Measurements from ENCODE around the gene TMC8. TPM values are rescaled to one million over a fixed set of nuclear protein-coding genes. Genes with fewer than 3 reads are reported as not detected.
A peak's percentile ranks its signal among the peaks of the same experiment; 100 is the strongest.

Gene TMC8
- total and polyA plus RNA-seq, 4 donors = 1.3 to 14.5 (median 5.0) TPM

DNA sequence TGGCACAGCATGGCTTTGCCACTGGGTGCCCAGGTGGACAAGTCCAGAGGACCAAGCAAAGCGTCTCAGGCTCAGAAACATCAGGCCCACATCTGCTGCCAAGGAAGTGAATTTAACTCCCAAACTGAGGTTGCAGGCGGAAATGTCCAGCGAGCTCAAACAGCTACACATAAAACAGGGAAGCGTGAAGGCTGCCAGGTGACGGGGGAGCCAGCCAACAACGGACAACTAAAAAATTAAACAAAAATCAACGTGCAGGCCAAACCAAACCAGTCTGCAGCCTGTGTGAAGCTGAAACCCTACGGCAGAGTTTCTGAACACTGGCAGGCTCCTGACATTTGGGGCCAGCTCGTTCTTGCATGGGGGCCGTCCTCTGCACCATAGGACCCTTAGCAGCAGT lies 53.8 kb downstream of the TMC8 start:
- peaks cover 13 to 41% (median 33%) of the 10 kb centered on the region in 4 donors for H3K4me1 ChIP-seq (ENCODE audit: control insufficient read depth in 4 of 4, insufficient read depth in 4 of 4, low read length in 3 of 4)
- TF ChIP-seq YY1 (IDR thresholded peaks at IDR 0.05) = peak; percentile 8
- TF ChIP-seq, protein P1, sequence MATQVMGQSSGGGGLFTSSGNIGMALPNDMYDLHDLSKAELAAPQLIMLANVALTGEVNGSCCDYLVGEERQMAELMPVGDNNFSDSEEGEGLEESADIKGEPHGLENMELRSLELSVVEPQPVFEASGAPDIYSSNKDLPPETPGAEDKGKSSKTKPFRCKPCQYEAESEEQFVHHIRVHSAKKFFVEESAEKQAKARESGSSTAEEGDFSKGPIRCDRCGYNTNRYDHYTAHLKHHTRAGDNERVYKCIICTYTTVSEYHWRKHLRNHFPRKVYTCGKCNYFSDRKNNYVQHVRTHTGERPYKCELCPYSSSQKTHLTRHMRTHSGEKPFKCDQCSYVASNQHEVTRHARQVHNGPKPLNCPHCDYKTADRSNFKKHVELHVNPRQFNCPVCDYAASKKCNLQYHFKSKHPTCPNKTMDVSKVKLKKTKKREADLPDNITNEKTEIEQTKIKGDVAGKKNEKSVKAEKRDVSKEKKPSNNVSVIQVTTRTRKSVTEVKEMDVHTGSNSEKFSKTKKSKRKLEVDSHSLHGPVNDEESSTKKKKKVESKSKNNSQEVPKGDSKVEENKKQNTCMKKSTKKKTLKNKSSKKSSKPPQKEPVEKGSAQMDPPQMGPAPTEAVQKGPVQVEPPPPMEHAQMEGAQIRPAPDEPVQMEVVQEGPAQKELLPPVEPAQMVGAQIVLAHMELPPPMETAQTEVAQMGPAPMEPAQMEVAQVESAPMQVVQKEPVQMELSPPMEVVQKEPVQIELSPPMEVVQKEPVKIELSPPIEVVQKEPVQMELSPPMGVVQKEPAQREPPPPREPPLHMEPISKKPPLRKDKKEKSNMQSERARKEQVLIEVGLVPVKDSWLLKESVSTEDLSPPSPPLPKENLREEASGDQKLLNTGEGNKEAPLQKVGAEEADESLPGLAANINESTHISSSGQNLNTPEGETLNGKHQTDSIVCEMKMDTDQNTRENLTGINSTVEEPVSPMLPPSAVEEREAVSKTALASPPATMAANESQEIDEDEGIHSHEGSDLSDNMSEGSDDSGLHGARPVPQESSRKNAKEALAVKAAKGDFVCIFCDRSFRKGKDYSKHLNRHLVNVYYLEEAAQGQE (IDR thresholded peaks at IDR 0.05) = no peak
- 35% methylated on average over 10 of the region's 10 CpGs for whole genome bisulfite sequencing
- H3K9me3 ChIP-seq (ENCODE audit: control insufficient read depth in 4 of 4, low read length in 3 of 4) = no peaks in the 10 kb centered on the region
- H3K27me3 ChIP-seq (ENCODE audit: control insufficient read depth in 4 of 4, insufficient read depth in 4 of 4, low read length in 3 of 4) = no peaks in the 10 kb centered on the region
- no peak overlapping the region for H3K9ac ChIP-seq (ENCODE audit: low read depth in 1 of 2, low read length in 2 of 2)
- H3K4me3 ChIP-seq (ENCODE audit: low read depth in 1 of 3, low read length in 3 of 3) = no peak overlapping the region
- H3K36me3 ChIP-seq (ENCODE audit: control insufficient read depth in 4 of 4, insufficient read depth in 3 of 4, low read depth in 1 of 4, low read length in 3 of 4) = no peaks in the 10 kb centered on the region
- H3K27ac ChIP-seq (ENCODE audit: low read depth in 1 of 2, low read length in 2 of 2) = peak overlapping the region; percentile 73 to 80
- DNase-seq (ENCODE audit: low spot score) = no peak

DNA sequence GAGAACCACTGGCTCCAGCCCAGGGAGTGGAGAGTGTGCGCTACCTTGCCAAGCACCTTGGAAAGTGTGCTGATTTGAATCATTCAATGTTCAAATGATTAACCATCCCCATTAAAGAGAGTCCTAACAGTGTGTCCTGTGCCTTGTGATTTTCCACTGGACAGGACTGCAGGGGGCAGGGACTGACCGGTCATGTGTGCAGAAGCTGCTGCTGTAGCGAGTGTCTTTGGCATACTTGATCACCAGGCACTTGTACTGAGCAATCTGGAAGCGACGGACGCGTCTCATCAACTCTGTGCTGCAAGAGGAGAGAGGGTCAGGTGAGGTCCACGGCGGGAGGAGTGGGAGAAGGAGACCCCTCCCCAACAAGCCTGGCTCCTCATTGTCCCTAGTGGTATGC lies 54.3 kb downstream of the TMC8 start:
- no peaks in the 10 kb centered on the region for H3K36me3 ChIP-seq (ENCODE audit: control insufficient read depth in 4 of 4, insufficient read depth in 3 of 4, low read depth in 1 of 4, low read length in 3 of 4)
- no peaks in the 10 kb centered on the region for H3K27me3 ChIP-seq (ENCODE audit: control insufficient read depth in 4 of 4, insufficient read depth in 4 of 4, low read length in 3 of 4)
- H3K4me3 ChIP-seq (ENCODE audit: low read depth in 1 of 3, low read length in 3 of 3) = peak overlapping the region in 2 of 3 donors; percentile 37 to 46
- H3K9ac ChIP-seq (ENCODE audit: low read depth in 1 of 2, low read length in 2 of 2) = peak overlapping the region in 1 of 2 donors; percentile 48
- no peaks in the 10 kb centered on the region for H3K9me3 ChIP-seq (ENCODE audit: control insufficient read depth in 4 of 4, low read length in 3 of 4)
- TF ChIP-seq JUND (IDR thresholded peaks at IDR 0.05) = peak in 1 of 2 donors; percentile 45
- TF ChIP-seq RXRA (IDR thresholded peaks at IDR 0.05) = peak; percentile 88 to 93
- TF ChIP-seq NR2F2 (IDR thresholded peaks at IDR 0.05) = no peak
- peak; percentile 42 for TF ChIP-seq FOXA2 (IDR thresholded peaks at IDR 0.05)
- TF ChIP-seq FOXA1 (IDR thresholded peaks at IDR 0.05) = peak; percentile 54
- TF ChIP-seq, protein P1 (IDR thresholded peaks at IDR 0.05) = peak; percentile 69
- peak; percentile 75 to 82 for TF ChIP-seq HNF4A (conservative IDR thresholded peaks at IDR 0.05)
- TF ChIP-seq RAD21 (IDR thresholded peaks at IDR 0.05) = peak in 1 of 2 donors; percentile 36
- TF ChIP-seq, protein P2, sequence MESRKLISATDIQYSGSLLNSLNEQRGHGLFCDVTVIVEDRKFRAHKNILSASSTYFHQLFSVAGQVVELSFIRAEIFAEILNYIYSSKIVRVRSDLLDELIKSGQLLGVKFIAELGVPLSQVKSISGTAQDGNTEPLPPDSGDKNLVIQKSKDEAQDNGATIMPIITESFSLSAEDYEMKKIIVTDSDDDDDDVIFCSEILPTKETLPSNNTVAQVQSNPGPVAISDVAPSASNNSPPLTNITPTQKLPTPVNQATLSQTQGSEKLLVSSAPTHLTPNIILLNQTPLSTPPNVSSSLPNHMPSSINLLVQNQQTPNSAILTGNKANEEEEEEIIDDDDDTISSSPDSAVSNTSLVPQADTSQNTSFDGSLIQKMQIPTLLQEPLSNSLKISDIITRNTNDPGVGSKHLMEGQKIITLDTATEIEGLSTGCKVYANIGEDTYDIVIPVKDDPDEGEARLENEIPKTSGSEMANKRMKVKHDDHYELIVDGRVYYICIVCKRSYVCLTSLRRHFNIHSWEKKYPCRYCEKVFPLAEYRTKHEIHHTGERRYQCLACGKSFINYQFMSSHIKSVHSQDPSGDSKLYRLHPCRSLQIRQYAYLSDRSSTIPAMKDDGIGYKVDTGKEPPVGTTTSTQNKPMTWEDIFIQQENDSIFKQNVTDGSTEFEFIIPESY (IDR thresholded peaks at IDR 0.05) = peak; percentile 36
- TF ChIP-seq GABPA (IDR thresholded peaks at IDR 0.05 in 1 of 2, conservative IDR thresholded peaks at IDR 0.05 in 1 of 2) = peak in 1 of 2 donors; percentile 33
- TF ChIP-seq, protein P3, sequence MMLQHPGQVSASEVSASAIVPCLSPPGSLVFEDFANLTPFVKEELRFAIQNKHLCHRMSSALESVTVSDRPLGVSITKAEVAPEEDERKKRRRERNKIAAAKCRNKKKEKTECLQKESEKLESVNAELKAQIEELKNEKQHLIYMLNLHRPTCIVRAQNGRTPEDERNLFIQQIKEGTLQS (IDR thresholded peaks at IDR 0.05) = peak; percentile 50
- TF ChIP-seq, protein P4, sequence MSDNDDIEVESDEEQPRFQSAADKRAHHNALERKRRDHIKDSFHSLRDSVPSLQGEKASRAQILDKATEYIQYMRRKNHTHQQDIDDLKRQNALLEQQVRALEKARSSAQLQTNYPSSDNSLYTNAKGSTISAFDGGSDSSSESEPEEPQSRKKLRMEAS (IDR thresholded peaks at IDR 0.05) = peak; percentile 83
- TF ChIP-seq EGR1 (IDR thresholded peaks at IDR 0.05; ENCODE audit: low read depth in 2 of 2) = peak in 1 of 2 donors; percentile 88
- TF ChIP-seq YY1 (IDR thresholded peaks at IDR 0.05) = peak; percentile 60
- TF ChIP-seq SP1 (IDR thresholded peaks at IDR 0.05) = peak; percentile 96
- TF ChIP-seq, protein P5, sequence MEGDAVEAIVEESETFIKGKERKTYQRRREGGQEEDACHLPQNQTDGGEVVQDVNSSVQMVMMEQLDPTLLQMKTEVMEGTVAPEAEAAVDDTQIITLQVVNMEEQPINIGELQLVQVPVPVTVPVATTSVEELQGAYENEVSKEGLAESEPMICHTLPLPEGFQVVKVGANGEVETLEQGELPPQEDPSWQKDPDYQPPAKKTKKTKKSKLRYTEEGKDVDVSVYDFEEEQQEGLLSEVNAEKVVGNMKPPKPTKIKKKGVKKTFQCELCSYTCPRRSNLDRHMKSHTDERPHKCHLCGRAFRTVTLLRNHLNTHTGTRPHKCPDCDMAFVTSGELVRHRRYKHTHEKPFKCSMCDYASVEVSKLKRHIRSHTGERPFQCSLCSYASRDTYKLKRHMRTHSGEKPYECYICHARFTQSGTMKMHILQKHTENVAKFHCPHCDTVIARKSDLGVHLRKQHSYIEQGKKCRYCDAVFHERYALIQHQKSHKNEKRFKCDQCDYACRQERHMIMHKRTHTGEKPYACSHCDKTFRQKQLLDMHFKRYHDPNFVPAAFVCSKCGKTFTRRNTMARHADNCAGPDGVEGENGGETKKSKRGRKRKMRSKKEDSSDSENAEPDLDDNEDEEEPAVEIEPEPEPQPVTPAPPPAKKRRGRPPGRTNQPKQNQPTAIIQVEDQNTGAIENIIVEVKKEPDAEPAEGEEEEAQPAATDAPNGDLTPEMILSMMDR (IDR thresholded peaks at IDR 0.05; ENCODE audit: low read depth, low read length, missing input control) = no peak
- peak; percentile 4 for TF ChIP-seq HNF4G (IDR thresholded peaks at IDR 0.05)
- peak; percentile 93 for TF ChIP-seq TAF1 (conservative IDR thresholded peaks at IDR 0.05)
- DNase-seq (ENCODE audit: low spot score) = no peak
- H3K4me1 ChIP-seq (ENCODE audit: control insufficient read depth in 4 of 4, insufficient read depth in 4 of 4, low read length in 3 of 4) = peaks cover 13 to 45% (median 35%) of the 10 kb centered on the region in 4 donors
- H3K27ac ChIP-seq (ENCODE audit: low read depth in 1 of 2, low read length in 2 of 2) = peak overlapping the region; percentile 73 to 80
- WGBS = 32% methylated on average over 9 of the region's 9 CpGs

All from liver (tissue), 9 donors.